DOHH2 (cell line): ENCODE results near the gene FRS2.

ENCODE experiments used
- H3F3A ChIP-seq: fragments of 200-600 bp; sonication (generic), shearing (Covaris generic); 2 replicates; pipeline ENCODE4 v1.6.0; 2016; ENCODE audit warnings: antibody characterized with exemption, mild to moderate bottlenecking; ENCODE audit not compliant: control insufficient read depth, insufficient read depth
- H3K27ac ChIP-seq: fragments of 200-600 bp; sonication (generic); 2 replicates; pipeline ENCODE4 v1.5.1; 2014; ENCODE audit warnings: low read depth, mild to moderate bottlenecking, low read length, moderate library complexity
- H3K27me3 ChIP-seq: fragments of 200-600 bp; sonication (generic); 2 replicates; pipeline ENCODE4 v1.6.1; 2014; ENCODE audit warnings: mild to moderate bottlenecking, low read length, mixed read lengths; ENCODE audit not compliant: control insufficient read depth
- H3K36me3 ChIP-seq: fragments of 200-600 bp; sonication (generic); 2 replicates; pipeline ENCODE4 v1.6.1; 2014; ENCODE audit warnings: mild to moderate bottlenecking, low read length, moderate library complexity, mixed read lengths; ENCODE audit not compliant: control insufficient read depth
- H3K4me1 ChIP-seq: fragments of 200-600 bp; sonication (generic); 2 replicates; pipeline ENCODE4 v1.6.1; 2014; ENCODE audit warnings: mild to moderate bottlenecking, low read length, mixed read lengths; ENCODE audit not compliant: control insufficient read depth
- H3K4me2 ChIP-seq: fragments of 200-600 bp; sonication (generic); 2 replicates; pipeline ENCODE4 v1.6.0; 2014; ENCODE audit warnings: mild to moderate bottlenecking, low read length, moderate library complexity
- H3K4me3 ChIP-seq: fragments of 200-600 bp; sonication (generic); 2 replicates; pipeline ENCODE4 v1.5.1; 2014; ENCODE audit warnings: mild to moderate bottlenecking, low read length, mixed read lengths
- H3K79me2 ChIP-seq: fragments of 200-600 bp; sonication (generic); 2 replicates; pipeline ENCODE4 v1.6.1; 2014; ENCODE audit warnings: mild to moderate bottlenecking, low read length, mixed read lengths; ENCODE audit not compliant: control insufficient read depth
- H3K9me2 ChIP-seq: fragments of 200-600 bp; sonication (generic); replicated peaks from 2 replicates; pipeline ENCODE4 v1.6.1; 2014; ENCODE audit warnings: mild to moderate bottlenecking, low read length, mixed read lengths; ENCODE audit not compliant: control insufficient read depth
- H3K9me3 ChIP-seq: fragments of 200-600 bp; sonication (generic); 2 replicates; pipeline ENCODE4 v1.6.1; 2014; ENCODE audit warnings: antibody characterized with exemption, low read length, mixed read lengths; ENCODE audit not compliant: control insufficient read depth, insufficient read depth
- H4K20me1 ChIP-seq: fragments of 200-600 bp; sonication (generic); 2 replicates; pipeline ENCODE4 v1.6.0; 2014; ENCODE audit warnings: low read depth, mild to moderate bottlenecking, antibody characterized with exemption, low read length, moderate library complexity; ENCODE audit not compliant: control insufficient read depth, insufficient read depth
- CTCF ChIP-seq: fragments of 200-600 bp; sonication (generic); IDR thresholded peaks from one replicate; pipeline ENCODE4 v1.5.1; 2014; ENCODE audit warnings: antibody characterized with exemption, mild to moderate bottlenecking, low read depth, low read length; ENCODE audit not compliant: poor library complexity, severe bottlenecking
- EZH2phosphoT487 ChIP-seq: fragments of 200-600 bp; sonication (generic); IDR thresholded peaks from 2 replicates; pipeline ENCODE4 v1.6.1; 2017; ENCODE audit warnings: borderline replicate concordance, mild to moderate bottlenecking, antibody characterized with exemption, low read length, moderate library complexity, mixed read lengths

The FRS2 gene

GRCh38 chr12:69479675-69480074 lies 9.5 kb downstream of the FRS2 start:
- Histone ChIP-seq H3K79me2 (peaks cover 89% of the 10 kb centered on the region), H3K9me2 (no peaks in the 10 kb centered on the region), H4K20me1 (no peaks in the 10 kb centered on the region), H3K27me3 (no peaks in the 10 kb centered on the region), H3K27ac (no peak overlapping the region), H3K9me3 (no peaks in the 10 kb centered on the region), H3K4me1 (peaks cover 8% of the 10 kb centered on the region), H3F3A (no peaks in the 10 kb centered on the region; the same call in 1 of the 2 replicates), H3K4me3 (no peak overlapping the region), H3K4me2 (no peak overlapping the region), H3K36me3 (peaks cover 6% of the 10 kb centered on the region; the same call in 1 of the 2 replicates)
- TF ChIP-seq EZH2phosphoT487 = no peak
- TF ChIP-seq CTCF = no peak

GRCh38 chr12:69480698-69481097 lies 10.5 kb downstream of the FRS2 start:
- Histone ChIP-seq H4K20me1 (no peaks in the 10 kb centered on the region), H3K36me3 (peaks cover 7% of the 10 kb centered on the region; the same call in 1 of the 2 replicates), H3K4me1 (peaks cover 8% of the 10 kb centered on the region)

GRCh38 chr12:69481133-69481532 lies 10.9 kb downstream of the FRS2 start:
- no peaks in the 10 kb centered on the region for H4K20me1 ChIP-seq
- no peak overlapping the region for H3K4me3 ChIP-seq
- peaks cover 82% of the 10 kb centered on the region for H3K79me2 ChIP-seq
- no peaks in the 10 kb centered on the region for H3K27me3 ChIP-seq
- no peak for TF ChIP-seq EZH2phosphoT487
- TF ChIP-seq CTCF = no peak
- H3K4me2 ChIP-seq = no peak overlapping the region
- H3K27ac ChIP-seq = no peak overlapping the region
- H3K36me3 ChIP-seq = peaks cover 10% of the 10 kb centered on the region; the same call in 1 of the 2 replicates
- H3F3A ChIP-seq = no peaks in the 10 kb centered on the region; the same call in 1 of the 2 replicates
- no peaks in the 10 kb centered on the region for H3K9me3 ChIP-seq
- H3K9me2 ChIP-seq = no peaks in the 10 kb centered on the region
- H3K4me1 ChIP-seq = peaks cover 8% of the 10 kb centered on the region

More at GRCh38 chr12:69480698-69481097, 10.5 kb downstream of the FRS2 start:
- Histone ChIP-seq H3K27ac (no peak overlapping the region), H3K27me3 (no peaks in the 10 kb centered on the region), H3K9me3 (no peaks in the 10 kb centered on the region), H3F3A (no peaks in the 10 kb centered on the region; the same call in 1 of the 2 replicates), H3K4me3 (no peak overlapping the region), H3K79me2 (peaks cover 84% of the 10 kb centered on the region), H3K9me2 (no peaks in the 10 kb centered on the region), H3K4me2 (no peak overlapping the region)
- no peak for TF ChIP-seq CTCF
- TF ChIP-seq EZH2phosphoT487 = no peak
